ENCODE data around the gene NOL12.

DNA sequence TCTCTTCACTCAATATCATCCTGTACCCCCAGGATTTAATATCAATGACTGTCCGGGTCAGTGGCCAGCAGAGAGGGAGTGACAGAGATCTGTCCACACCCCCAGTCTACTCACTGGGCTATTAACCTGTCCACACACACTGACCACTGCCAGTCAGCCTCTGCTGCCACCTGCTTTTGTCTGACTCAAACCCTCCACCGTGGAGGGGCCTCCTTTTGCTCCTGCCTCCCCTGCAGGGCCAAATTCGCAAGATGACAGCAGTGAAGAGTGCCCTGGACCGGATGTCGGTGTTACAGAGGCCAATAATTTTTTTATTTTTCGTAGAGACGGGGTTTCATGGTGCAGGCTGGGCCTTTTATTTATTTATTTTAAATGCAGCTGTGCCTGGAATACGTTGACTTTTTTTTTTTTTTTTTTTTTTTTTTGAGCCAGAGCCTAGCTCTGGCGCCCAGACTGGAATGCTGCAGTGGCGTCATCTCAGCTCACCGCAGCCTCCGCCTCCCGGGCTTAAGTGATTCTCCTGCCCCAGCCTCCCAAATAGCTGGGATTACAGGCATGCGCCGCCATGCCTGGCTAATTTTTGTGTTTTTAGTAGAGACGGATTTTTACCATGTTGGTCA, 22.5 kb upstream of the NOL12 start:
- no peak for TF ChIP-seq GATA3 (IDR thresholded peaks at IDR 0.05; ENCODE audit: low read depth, low read length)
- TF ChIP-seq GATA2 (IDR thresholded peaks at IDR 0.05; ENCODE audit: low read depth, low read length) = no peak

All from SH-SY5Y (cell line).